ENCODE measurements around the gene KIF16B.
A peak's percentile ranks its signal among the peaks of the same experiment; 100 is the strongest.
"Not testable (repeated sequence)": the region's sequence is repeated elsewhere in the genome, so short reads cannot be mapped to it uniquely, and the experiment has no call there.

The KIF16B gene

DNA sequence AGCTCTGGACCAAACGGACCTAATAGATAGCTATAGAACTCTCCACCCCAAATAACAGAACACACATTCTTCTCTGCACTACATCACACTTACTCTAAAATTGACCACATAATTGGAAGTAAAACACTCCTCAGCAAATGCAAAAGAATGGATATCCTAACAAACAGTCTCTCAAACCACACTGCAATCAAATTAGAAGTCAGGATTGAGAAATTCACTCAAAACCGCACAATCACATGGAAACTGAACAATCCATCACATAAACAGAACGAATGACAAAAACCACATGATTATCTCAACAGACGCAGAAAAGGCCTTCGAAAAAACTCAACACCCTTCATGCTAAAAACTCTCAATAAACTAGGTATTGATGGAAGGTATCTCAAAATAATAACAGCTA is 50.6 kb downstream of the KIF16B start:
- not testable (repeated sequence) for DNase-seq (ENCODE audit: low spot score)

DNA sequence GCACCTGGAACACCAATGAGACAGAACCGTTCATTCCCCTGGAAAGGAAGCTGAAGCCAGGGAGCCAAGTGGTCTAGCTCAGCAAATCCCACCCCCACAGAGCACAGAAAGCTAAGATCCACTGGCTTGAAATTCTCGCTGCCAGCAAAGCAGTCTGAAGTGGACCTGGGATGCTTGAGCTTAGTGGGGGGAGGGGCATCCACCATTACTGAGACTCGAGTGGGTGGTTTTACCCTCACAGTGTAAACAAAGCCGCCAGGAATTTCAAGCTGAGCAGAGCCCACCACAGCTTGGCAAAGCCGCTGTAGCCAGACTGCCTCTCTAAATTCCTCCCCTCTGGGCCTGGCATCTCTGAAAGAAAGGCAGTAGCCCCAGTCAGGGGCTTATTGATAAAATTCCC is 53.1 kb downstream of the KIF16B start:
- DNase-seq (ENCODE audit: low spot score): no peak

DNA sequence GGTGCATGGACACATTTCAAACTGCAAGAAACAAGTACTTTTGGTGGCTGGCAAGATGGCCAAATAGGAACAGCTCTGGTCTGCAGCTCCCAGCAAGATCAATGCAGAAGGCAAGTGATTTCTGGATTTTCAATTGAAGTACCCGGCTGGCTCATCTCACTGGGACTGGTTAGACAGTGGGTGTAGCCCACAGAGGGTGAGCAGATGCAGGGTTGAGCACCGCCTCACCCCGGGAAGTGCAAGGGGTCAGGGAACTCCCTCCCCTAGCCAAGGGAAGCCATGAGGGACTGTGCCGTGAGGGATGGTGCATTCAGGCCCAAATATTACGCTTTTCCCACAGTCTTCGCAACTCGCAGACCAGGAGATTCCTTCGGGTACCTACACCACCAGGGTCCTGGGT is 53.6 kb downstream of the KIF16B start:
- DNase-seq (ENCODE audit: low spot score): not testable (repeated sequence)

DNA sequence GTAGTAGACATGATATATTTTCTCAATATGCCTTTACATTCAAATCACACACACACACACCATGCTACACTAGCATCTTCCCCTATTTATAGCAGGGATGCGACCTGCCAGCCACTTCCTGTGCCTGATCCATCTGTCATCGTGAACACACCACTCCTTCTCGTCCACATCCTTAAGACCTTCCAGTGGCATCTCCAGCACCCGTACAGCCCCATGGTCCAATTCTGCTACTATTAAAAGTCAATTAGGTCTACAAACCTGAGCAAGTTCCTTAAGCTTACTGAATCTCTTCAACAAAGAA is 54.5 kb downstream of the KIF16B start:
- DNase-seq (ENCODE audit: low spot score): no peak

DNA sequence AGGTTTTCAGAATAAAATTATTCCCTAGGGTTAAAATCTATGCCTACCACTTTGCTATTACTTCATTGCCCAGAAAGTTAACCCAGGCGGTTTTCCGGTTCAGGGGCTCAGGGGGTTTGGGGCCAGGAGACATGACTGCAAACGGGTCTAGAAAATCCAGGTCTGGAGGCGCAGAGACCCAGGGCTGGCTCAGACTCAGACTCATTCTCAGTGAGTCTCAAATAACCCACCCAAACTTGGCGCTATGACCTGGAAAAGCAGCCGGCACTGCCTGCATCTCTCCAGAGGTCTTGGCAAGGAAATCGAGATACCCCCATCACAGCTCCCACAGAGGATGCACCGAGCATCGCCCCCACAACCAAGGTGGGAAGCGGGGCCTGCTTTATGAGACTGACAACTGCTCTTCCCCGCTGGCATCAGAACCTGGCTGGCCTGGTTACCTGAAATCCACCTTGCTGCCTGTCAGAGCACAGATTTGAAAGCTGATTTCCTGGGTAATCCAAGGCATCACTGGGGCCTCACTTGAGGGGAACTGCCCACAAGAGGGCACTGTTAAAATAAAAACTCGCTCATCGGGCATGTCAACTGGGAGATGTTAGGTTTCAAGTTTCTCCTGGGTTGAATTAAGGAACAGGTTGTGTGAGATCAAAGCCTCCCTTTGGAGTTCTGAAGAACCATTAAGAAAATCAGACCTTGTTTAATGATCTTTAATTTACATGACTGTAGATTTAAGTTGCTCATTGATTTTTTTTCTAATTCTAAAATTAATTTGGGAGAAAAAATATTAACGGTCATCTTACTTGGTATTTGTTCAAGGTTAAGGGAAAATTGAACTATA is 55.1 kb downstream of the KIF16B start:
- peak; percentile 59 for DNase-seq (ENCODE audit: low spot score)

DNA sequence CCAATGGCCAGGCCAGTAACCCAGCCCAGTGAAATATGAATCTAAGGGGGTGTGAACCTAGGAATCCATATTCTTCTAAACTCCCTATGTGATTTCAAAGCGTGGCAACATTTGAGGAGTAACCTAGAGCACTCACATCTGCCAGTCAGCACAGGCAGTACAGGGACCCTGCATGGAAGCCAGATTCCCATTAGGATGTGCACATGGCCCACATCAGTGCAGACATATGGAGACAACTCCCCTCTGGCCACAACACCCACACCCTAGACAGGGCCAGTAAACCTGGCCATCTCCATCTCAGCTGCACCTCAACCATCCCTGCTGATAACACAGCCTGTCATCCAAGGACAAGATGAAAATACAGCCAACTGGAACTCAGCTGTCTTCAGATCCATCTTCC is 56.5 kb downstream of the KIF16B start:
- DNase-seq (ENCODE audit: low spot score): no peak

DNA sequence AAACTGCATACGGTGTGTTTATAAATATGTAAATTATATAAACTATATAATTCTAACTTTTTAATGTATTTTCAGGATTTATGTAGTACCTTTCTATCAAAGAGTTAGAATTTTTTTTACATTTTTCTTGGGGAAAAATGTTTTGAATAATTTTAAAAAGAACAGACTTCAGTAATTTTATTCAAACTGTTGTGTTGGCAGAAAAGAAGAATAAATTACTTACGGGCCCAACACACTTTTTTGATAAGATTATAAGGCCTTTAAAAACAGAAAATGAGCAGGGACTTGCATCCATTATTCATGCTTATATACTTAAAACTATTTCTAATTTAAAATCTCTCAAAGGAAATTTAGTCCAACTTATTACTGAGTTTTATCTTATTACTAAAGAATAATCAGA is 58.2 kb downstream of the KIF16B start:
- no peak for DNase-seq (ENCODE audit: low spot score)

DNA sequence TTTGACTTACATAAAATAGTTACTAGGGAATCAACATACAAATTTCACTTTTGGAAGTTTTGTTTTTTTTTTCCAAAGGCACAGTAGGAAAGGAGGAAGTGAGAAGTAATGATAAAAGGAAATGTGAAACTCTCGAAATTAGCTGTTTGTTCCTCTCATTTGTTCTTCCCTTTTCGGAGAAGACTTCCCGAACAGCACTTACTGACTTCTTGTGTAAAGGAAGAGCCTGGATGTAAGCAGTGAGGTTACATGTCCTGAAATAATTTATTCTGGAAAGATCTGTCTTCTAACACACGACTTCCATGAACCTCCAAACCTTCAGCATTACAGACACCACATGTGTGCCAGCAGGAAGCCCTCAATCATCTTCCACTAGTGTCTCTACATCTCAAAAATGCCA is 59.1 kb downstream of the KIF16B start:
- no peak for DNase-seq (ENCODE audit: low spot score)

DNA sequence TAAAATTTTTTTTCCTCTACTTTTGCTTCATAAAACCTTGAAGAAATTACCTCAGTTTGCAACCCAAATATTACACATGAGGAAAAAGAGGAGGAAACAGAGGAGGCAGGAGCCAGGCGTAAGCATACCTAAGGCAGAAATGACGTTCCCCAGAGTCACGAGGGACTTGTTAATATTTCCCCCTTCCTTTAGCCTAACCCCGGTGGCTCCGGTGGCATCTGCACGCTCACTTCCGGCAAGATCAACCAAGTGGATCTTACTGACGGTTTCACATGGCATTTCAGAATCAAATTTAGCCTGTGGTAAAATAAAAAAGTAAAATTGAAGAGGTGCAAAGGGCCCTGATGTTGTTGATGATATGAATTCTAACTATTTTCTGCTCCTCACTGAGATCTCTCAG is 67.4 kb downstream of the KIF16B start:
- peak; percentile 58 for DNase-seq (ENCODE audit: low spot score)

DNA sequence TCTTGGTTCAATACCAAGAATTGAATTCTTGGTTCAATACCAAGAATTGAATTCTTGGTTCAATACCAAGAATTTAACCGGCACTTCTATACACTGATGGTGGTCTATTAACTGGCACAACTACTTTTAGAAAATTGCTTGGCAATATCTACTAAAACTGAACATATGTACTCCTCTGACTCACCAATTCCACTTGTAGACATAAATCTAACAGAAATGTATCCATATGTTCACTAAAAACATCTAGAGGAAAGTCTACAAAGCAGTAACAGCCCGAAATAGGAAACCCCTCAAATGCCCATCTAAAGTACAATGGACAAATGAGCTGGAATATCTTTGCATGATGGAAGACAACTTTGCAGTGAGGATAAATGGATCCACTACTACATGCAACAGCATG is 71.9 kb downstream of the KIF16B start:
- DNase-seq (ENCODE audit: low spot score): no peak

DNA sequence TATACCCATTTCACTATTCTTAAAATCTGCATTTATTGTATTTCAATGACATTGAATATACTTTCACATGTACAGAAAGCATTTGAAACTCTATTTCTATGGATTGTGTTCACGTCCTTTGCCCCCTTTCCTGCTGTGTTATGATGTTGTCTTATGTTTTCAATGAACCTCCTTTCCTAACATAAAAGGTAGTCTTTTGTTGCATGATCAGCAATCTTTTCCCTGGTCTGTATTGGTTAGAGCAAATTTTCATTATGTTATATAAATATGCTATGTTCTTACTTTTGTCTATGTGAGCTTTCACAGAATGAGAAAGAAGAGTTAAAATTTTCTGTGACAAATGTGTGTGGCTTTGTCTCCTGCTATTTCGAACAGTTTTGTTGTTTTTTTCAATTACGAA is 73.1 kb downstream of the KIF16B start:
- no peak for DNase-seq (ENCODE audit: low spot score)

DNA sequence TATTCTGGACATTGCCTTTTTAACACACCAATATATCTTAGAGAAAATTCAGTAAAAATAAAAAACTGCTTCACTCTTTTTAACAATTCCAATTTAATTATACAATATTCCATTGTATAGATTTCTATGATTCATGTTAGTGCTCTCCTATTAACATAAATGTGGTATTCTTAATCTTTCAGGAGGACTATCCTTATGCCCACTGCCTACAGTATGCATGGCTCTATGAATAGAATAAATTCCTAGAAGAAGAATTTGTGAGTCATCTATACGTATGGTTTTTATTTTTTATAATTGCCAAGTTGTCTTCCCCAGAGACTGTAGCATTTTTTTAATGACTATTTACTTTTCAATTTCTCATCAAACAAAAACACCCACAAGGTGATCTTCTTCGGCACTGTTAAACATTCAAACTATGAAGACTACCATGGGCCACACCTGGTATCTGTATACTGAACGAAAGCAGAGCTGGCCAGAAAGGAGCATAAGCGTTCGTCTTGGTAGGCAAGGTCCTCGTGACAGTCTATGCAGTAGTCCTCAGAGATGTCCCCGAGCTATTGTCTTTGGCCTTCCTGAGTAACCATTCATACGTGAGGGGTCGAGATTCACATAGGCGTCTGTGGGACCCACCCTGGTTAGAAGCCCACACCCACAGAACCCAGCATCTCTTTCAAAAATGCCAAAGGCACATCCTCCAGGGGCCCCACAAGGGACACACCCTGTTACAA is 74.6 kb downstream of the KIF16B start:
- no peak for DNase-seq (ENCODE audit: low spot score)

DNA sequence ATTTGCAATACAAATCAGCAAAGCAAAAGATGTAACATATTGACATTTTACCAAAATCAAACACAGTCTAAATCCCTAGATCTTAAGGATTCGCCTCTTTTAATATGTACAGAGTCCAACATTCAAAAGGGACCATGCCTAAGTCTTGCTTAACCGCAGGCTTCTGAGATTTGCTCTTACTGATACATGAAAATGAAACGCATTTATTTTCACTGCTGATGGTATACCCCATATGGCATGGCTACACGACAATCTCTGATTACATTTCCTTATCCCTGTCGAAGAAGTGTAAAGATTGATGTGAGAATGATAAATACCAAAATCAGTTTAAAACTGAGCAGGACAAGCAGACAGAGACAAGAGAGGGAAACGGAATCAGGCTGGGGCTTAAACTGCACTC is 75.4 kb downstream of the KIF16B start:
- no peak for DNase-seq (ENCODE audit: low spot score)

DNA sequence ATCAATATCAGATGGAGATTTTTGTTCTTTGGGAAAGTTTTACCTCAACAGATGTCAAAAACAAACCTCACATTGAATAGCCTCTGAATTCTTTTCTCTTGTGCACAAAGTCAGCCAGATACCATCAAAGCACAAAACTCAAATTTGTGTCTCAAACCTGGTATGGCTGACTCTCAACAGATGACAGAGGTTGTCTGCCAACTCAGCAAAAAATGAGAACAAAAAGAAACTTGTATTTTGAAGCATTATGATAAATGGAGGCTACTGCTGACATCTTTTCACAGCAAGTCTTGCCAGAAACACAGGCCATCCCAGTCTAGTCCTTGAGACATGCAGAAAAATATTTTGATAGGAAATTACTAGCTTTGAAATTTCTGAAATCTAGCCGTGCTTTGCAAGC is 79.8 kb downstream of the KIF16B start:
- DNase-seq (ENCODE audit: low spot score): no peak

DNA sequence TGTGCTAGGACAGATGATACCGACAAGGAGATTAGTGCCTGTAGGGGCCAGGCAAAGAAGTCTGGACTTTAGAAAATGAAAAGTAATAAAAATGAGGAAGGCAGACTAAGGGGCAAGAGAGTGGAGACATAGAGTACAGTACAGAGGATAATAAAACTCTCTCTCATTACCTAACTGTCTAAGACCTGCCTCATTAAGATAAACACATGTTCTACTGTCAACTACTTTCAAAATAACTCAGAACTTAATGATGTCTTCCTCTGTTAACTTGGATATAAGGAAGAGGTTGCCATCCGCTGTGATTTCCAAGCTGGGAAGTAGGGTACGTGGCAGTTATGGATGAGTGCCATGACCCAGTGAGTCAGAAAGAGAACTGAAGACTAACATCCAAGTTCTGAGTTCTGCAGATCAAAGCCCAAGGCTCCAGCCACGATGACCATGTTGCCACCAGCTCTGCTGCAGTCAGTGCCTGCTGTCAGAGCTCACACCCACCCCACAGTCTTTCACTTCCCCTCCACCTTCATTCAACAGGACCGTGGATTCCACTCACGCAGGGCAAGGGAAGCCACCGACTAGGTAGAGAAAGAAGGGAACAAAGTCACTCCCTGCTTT is 81.8 kb downstream of the KIF16B start:
- no peak for DNase-seq (ENCODE audit: low spot score)

DNA sequence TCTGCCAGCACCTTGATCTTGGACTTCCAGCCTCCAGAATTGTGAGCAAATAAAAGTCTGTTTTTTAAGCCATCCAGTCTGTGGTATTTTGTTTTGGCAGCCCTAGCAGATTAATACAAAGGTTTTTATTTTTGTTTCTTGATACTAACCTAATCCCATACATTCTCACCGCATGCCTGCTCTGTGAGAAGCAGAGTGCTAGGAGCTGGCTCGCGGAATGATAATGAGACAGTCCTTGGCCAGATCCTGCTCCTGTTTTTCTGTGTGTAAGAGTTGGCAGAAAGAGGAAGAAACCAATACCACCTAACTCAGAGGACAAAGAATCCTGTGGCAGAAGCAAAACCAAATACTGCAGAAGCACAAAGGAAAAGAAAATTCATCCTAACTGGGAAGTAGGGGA is 82.6 kb downstream of the KIF16B start:
- no peak for DNase-seq (ENCODE audit: low spot score)

DNA sequence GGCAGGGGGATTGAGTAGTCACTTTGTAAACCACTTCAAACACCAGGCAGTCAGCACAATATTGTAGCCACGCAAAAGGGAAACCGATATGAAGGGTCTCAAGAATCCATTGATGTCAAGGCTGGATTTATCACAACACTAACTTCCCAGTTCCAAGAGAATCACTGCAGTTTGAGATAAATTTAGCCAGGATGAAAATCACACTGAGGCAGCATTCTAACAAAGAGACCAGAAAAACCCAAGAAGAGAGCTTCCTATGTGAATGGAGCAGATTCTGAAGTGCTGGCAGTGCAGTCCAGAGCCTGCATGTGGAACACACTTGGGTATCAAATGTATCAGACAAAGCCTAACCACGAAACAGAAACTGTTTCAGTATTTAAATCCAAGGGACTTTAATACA is 84.6 kb downstream of the KIF16B start:
- no peak for DNase-seq (ENCODE audit: low spot score)

DNA sequence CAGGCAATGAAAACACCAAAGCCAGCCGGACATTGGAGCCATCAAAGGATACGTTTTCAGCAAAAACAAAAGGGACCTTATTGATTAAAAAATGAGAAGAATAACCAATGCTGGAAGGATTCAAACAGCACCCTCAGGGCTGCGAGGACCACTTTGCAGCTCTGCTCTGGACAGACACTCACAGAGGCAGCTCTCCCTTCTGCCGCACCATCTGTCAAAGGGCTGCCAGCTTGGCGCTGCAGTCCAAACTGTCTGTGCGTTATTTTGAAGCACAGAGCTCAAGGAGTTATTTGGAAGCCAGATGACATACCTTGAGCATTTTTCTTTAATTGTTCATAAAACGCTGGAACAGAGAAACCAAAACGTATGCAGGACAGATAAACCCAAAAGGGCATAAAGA is 85.2 kb downstream of the KIF16B start:
- no peak for DNase-seq (ENCODE audit: low spot score)

DNA sequence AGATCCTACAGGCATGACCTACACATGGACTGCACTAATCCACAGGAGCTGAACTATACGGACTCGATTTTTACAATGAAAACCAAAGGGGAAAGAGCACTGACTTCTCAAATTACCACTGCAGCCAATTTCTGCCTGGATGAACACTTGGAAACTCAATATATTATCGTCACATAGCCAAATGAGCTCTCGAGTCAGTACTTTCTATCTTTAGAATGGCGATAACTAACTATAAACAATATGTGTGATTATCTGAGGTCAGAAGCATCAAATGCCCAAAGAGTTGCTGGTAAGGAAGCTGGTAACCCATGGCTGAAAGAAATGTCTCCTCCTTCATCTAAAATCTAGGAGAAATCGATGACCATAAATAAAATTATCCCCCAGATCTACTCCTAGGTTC is 86.7 kb downstream of the KIF16B start:
- no peak for DNase-seq (ENCODE audit: low spot score)

DNA sequence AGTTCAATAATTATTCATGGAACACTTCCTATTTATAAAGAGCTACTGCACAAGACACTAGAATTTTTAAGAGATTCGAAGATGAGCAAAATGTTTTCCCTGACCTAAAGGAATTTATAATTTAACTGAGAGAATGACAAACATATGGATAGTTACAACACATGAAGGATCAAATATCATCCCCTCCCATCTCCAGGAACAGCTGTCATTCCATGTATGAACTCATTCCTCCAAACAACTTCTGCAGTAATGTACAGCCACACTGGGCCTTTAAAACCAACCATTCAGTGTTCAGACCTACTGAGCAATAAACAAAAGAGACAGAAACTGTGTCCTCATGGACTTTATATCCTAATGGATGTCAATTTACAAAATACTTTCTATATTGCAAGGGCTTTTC is 87.8 kb downstream of the KIF16B start:
- DNase-seq (ENCODE audit: low spot score): no peak

DNA sequence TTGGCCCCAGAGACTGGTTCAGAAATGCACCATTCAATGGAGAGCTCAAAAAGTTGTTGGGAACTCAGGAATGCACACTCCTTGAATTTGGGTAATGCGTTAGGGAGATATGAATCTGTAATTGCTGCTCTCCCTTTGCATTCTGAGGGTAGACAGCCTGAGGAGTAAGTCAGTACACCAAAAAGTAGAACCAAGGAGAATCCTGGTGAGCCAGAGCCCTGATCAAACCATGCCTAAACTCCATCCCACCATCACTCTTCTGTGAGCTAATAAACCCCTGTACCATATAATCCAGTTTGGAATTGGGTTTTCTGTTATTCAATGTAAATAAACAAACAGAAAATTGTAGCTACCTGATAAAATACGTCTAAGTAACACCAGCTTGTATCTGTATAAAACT is 90.2 kb downstream of the KIF16B start:
- DNase-seq (ENCODE audit: low spot score): no peak

DNA sequence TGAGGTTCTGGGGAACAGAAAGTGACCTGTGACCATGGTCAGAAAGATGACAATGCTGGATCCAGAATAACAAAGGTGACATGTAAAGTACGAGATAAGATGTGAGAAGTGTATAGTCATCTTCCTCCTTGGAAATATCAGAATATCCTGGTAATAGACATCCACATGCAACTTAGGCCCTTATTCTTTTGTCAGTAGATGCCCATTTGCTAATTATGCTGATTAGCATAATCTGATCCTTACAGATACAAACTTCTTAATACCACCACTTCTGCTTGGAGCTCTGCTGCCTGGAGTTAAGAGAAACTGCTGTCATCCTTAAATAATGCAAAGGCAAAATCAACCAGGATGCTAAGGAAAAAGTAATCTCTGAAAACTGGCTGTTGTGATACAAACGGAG is 91.3 kb downstream of the KIF16B start:
- no peak for DNase-seq (ENCODE audit: low spot score)

DNA sequence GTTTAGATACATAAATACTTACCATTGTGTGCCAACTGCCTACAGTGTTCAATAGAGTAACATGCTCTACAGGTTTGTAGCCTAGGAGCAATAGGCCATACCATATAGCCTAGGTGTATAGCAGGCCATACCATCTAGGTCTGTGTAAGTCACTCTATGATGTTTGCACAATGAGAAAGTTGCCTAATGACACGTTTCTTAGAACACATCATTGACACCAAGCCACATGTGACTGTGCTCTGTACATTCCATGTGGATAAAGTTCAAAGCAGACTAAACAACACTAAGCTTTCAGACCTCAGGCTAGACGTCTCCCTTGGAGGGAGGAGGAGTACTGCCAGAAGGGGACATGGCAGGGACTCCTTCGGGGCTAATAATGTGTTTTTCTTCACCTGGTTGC is 93.6 kb downstream of the KIF16B start:
- DNase-seq (ENCODE audit: low spot score): no peak

DNA sequence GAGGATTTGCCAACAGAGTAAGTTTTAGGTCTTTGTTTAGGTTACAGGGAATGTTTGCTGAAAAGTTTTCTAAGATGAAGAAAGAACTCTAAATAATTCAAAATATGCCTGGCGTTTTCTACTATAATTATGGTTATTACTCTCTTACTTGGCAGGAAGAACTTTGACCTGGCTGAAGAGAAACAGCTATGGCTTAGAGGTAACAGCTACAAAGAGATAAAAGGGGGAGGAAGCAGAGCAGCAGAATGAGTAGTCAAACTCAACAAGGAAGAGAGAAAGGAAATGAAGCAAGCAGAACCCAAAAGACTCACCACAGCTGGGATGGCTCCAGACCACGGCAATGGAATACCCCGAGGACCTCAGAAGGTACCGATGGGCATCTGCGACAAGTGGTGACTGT is 95.6 kb downstream of the KIF16B start:
- no peak for DNase-seq (ENCODE audit: low spot score)

All from NAMALWA (cell line).